GM19035 (cell line): ENCODE measurements around the gene KCNJ15.
A peak's percentile ranks its signal among the peaks of the same experiment; 100 is the strongest.
"Not testable (repeated sequence)": the region's sequence is repeated elsewhere in the genome, so short reads cannot be mapped to it uniquely, and the experiment has no call there.

ENCODE experiments used
- ATAC-seq: cut with Tn5 transposase; IDR thresholded peaks from one replicate; pipeline ENCODE4 v1.9.1; 2021; ENCODE audit not compliant: unreplicated experiment

KCNJ15 gene

GRCh38 chr21:38244407-38244787 lies 12.4 kb upstream of the KCNJ15 start:
- no peak for ATAC-seq

- ATAC-seq = peak; percentile 76
These were observed 11.6 kb upstream of the KCNJ15 start for GRCh38 chr21:38244885-38245869.

GRCh38 chr21:38246511-38246910 lies 10.3 kb upstream of the KCNJ15 start:
- no peak for ATAC-seq

- ATAC-seq = not testable (repeated sequence)
These were observed 9.7 kb upstream of the KCNJ15 start for GRCh38 chr21:38247054-38247453.

GRCh38 chr21:38247738-38248510 lies 8.9 kb upstream of the KCNJ15 start:
- ATAC-seq = no peak

GRCh38 chr21:38249256-38249655 lies 7.5 kb upstream of the KCNJ15 start:
- ATAC-seq = peak; percentile 61

GRCh38 chr21:38249696-38250278 lies 7.0 kb upstream of the KCNJ15 start:
- no peak for ATAC-seq

- no peak for ATAC-seq
These were observed 5.8 kb upstream of the KCNJ15 start for GRCh38 chr21:38250991-38251418.

GRCh38 chr21:38254970-38255369 lies 1.8 kb upstream of the KCNJ15 start:
- ATAC-seq = no peak

- ATAC-seq = no peak
These were observed 1.1 kb upstream of the KCNJ15 start for GRCh38 chr21:38255571-38256117.

- ATAC-seq = no peak
These were observed 876 bp downstream of the KCNJ15 start for GRCh38 chr21:38257667-38258066.

- no peak for ATAC-seq
These were observed 2.0 kb downstream of the KCNJ15 start for GRCh38 chr21:38258521-38259485.

- no peak for ATAC-seq
These were observed 2.9 kb downstream of the KCNJ15 start for GRCh38 chr21:38259665-38260064.

GRCh38 chr21:38260426-38260825 lies 3.6 kb downstream of the KCNJ15 start:
- no peak for ATAC-seq

- ATAC-seq = no peak
These were observed 5.1 kb downstream of the KCNJ15 start for GRCh38 chr21:38261851-38262250.

GRCh38 chr21:38263493-38263892 lies 6.7 kb downstream of the KCNJ15 start:
- no peak for ATAC-seq

GRCh38 chr21:38264571-38264970 lies 7.8 kb downstream of the KCNJ15 start:
- no peak for ATAC-seq

- ATAC-seq = no peak
These were observed 8.4 kb downstream of the KCNJ15 start for GRCh38 chr21:38265166-38265565.

- ATAC-seq = no peak
These were observed 9.9 kb downstream of the KCNJ15 start for GRCh38 chr21:38266732-38267131.

- ATAC-seq = no peak
These were observed 10.5 kb downstream of the KCNJ15 start for GRCh38 chr21:38267136-38267755.
